ENCODE measurements around the gene IKZF1.
A peak's percentile ranks its signal among the peaks of the same experiment; 100 is the strongest.

Gene IKZF1

DNA sequence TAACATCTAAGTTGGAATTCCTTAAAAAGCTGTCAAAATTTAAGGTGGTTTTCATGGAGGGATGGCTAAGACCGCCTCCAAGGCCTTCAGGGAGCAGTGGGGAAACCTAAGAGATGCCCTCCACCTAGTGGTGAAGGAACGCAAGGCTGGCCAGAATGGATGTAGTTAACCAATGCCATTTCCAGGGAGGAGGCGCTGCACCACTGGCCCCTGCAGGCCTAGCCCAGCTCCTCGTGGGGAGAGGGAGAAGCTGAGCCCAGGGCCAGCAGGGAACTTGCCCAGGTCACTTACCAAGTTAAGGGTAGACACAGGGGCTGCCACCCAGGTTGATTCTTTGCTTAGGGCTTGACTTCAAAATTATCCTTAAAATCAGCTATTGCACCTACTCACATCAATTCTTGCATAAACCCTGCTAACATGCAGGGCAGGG lies 113.6 kb downstream of the IKZF1 start:
- DNase-seq = peak; percentile 60

DNA sequence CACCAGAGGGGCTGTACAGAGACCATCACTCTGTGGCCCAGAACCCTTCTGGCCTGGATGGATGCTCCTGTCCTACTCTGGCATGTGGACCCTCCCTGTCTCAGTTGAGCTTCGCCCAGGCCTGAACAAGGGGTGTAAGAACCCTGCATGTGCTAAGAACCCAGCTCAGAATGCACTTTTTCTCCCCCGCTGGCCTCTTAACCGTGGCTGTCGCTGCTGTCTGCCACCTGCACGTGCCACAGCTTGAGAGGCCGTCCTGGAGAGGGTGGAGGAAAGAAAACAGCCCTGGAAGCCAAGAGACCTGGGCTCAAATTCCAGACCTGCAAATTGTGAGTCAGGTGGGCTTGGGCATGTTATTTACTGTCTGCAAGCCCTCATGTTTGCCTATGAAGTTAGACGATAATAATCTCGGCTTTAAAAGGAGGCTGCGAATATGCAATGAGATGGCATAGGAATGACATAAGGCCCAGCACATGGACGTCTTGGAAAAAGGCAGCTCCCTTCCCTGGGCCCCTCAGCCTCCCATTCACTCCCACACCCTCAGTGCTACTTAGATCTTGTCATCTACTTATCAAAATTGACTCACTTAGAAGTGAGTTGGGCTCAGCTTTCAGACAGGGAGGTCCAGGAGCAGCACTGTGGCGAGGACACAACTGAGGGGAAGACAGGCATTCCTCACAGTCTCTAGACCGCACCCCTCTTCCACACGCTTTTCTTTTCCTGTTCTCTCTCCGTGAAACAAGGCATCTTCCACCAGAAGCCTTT lies 114.2 kb downstream of the IKZF1 start:
- no peak for DNase-seq

DNA sequence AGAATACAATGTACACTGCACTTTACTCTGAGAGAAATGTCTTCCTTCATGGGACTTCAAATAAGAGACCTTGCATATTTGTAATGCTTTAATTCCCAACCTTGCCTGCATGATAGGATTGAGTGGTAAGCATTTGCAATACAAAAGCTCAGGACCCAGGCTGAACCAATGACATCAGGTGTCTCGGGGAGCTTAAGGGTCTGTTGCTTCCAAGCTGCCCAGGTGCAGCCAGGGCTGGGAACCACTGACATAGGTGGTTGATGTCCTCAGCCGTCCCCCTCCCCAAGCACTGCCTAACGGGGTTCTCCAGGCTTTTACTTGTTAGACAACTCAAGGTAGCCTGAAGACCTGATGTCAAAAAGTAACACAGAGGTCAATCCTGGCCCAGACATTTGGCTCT lies 116.5 kb downstream of the IKZF1 start:
- DNase-seq = no peak

DNA sequence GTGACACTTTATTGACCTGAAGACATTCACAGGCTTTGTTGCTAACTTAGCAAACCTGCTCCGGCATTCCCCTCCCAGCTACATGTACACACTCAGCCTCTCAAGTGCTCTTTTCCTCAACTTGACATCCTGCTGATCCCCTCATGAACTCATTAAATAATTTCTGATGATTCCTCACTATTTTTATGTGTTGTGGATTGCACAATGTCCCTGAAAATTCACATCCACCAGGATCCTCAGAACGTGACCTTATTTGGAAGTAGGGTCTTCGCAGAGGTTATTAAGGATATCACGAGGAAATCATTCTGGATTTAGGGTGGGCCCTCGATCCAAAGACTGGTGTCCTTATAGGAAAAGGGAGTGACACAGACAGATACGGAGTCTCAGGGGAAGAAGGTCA lies 118.3 kb downstream of the IKZF1 start:
- no peak for DNase-seq

DNA sequence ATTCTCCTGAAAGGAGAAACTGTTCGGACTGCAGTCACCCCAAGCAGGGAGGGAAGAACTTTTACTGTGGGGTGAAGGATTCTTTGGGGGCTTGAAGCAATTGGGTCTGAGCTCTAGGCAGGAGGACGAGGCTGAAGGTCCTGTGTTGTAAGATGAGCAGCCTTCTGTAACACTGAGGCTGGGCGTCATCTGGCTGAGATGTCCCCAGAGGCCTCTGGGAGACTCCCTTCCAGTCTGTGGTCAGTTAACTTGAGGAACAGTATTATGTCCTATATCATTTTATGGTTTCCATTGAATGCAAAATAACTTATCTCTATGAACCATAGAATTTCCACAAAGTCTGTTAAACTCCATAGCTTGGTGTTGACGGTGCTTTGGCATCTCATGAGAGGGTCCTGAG lies 119.3 kb downstream of the IKZF1 start:
- DNase-seq = no peak

DNA sequence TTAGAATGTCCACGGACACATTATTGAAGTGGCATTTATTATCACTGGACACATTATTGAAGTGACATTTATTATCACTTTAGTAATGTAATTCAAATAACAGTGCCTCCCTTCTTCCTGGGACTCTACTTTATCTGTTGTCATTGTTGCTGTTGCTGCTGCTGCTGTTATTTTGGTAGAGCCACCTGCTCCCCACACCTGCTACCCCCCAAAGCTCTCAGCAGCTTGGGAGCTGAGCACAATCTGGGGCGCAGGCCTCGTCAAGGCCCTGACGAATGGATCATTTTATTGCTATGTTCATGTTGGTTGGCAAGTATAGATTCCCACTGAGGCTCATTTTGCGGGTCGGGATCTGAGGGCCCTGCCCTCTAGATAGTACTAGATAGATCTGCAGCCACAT lies 120.8 kb downstream of the IKZF1 start:
- no peak for DNase-seq

DNA sequence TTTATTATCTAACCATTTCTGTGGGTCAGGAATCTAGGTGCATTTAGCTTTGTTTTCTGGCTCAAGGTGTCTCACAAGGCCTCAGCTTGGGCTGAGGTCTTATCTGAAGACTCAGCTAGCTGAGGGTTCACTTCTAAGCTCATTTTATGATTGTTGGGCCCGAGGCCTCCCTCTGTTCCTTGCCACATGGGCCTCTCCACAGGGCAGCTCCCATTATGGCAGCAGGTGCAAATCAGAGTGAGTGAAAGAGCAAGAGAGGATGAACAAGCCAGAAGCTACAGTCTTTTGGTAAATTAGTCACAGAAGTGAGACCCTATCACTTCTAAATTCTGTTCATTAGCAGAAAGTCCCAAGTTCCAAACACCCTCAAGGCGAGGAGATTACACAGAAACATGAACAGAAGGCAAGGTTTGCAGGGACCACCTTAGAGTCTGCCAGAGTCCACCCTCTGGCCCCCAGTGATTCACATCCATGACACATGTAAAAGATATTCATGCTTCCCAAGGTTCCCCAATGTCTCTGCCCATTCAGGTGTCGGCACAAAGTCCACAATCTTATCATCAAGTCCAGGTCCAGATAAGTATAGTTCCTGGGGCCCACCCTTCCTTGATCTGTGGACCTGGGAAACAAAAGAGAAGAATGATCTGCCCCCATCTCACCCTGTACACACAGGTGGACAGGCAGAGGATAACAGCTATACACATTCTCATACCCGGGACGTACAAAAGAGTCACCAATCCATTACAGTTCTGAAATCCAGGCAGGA lies 121.9 kb downstream of the IKZF1 start:
- DNase-seq = no peak

DNA sequence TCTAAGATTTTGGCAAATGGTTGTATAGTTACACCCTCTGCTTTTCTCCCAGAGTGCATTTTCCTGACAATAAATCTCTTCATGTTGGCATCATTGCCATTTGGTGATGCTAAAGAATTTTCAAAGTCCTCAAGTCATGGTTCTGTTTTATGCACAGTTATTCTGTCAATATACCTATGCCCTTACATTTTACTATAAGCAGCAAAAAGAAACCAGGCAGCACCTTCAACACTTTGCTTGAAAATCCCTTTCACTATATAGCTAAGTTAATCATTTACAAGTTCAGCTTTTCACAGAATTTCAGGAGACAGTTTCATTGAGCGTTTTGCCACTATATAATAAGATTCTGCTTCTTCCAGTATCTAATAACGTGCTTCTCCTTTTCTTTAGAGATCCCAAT lies 123.0 kb downstream of the IKZF1 start:
- DNase-seq = no peak

DNA sequence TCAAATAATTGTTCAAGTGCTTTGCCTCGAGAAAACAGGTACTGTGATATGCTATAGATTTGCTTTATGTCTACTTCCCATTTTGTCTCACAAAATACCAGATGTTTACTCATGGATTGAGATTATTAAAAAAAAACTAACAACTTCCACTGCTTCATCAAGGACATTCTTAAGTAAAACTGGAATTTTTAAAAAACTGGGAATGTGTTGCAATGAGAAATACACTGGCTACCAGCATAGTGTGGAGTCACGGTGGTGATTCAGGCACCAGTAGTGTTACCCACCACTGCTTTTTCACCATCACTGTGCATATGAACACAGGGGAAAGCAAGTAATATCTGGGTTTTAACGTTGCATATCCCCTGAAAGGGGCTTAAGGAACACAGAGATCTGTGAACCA lies 124.4 kb downstream of the IKZF1 start:
- no peak for DNase-seq

DNA sequence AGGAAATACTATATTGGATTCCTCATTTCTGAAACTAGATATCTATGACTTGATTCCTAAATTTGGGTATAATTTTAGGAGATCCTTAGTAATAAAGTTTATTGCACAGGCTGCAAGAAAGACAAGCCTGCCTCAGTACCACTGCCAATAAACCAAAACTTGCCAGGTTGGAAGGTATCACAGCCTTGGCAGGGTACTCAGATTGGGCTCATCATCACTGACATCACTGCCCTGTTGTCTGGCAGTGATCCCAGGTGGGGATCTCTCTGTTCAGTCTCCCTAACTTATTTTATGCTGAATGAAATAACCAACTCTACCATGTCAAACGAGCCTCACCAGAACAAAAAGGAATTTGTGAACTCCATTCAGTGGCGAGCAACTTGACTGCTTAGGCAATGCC lies 126.8 kb downstream of the IKZF1 start:
- DNase-seq = no peak

DNA sequence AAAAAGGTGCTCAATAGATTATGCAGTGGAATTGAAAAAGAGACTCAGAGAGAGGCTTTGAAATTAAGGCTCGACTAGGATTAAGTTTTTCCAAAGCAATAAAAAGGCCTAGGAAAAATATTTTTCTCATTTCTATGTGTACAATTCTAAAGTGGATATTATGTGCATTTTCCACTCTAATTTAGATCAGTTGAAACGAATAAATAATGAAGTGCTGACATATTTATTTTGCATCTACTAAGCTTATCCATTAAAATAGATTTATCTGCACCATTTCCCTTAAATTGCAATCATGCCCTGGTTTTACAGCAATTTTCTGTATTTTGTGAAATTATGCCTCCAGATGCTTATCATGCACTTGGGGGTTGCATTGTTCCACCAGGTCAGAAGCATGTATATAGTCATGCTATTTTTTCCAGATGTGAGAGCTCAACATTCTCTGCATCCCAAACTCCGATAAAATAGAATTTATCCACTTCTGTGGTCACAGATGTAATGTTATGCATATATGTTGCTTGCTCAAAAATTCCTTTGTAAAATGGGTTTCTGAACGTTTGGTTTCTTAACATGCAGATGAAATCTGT lies 127.3 kb downstream of the IKZF1 start:
- DNase-seq = no peak

DNA sequence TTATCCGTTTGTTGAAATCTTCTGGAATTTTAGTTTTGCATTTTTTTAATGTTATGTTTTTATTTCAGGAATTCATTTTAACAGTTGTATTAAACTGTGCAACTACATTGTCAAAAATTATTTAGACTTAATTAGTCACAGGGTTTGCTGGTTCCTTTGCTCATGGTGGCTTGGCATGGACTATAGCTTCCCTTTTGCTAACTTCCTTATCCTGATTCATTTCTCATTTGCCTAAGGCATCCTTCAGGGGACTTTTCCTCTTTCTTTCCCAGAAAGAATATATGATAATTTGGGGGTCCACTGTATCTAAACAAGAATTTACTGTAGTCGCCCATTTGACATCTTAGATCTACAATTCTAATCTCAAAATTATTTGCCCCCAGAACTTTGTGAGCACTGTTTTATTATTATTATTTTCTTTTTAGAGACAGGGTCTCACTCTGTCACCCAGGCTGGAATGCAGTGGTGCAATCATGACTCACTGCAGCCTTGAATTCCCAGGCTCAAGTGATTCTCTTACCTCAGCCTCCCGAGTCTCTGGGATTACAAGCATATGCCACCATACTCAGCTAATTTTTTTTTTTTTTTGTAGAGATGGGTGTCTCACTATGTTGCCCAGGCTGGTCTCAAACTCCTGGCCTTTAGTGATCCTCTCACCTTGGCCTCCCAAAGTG lies 131.8 kb downstream of the IKZF1 start:
- no peak for DNase-seq

DNA sequence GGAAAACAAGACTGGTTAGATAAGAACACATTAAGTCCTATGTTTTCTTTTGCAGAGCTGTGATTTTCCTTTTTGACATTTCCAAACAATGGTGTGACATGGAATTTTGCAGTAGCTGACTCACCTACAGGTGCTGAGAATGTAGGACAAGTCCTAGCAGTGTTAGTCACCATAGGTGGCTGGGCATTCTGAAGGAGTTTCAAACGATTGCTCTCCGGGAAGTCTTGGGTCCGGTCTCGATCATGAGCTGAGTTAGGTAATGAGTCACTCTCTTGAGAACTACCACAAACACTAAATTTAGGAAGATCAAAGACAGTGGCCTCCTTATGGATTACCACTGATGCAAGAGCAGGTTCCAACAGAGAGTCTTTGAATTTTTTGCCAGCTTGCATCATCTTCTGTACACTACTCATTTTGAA lies 142.0 kb downstream of the IKZF1 start:
- DNase-seq = no peak

DNA sequence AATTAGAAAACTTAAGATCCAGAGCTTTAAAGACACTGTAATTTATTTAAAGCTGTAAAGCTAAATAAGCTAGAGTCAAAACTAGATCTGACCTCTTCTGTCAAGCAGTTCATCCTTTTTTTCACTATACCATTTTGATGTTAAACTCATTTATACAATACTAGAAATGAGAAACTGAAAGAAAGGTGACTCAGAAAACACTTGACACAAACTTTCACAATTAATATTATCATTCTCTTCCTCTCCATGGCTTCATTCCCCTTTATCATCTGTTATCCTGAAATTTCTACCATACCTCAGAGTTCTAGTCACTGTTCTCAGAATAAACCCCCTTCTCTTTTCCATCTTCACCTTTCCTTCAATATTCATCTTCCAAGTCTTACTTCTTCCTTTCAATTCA lies 144.3 kb downstream of the IKZF1 start:
- no peak for DNase-seq

DNA sequence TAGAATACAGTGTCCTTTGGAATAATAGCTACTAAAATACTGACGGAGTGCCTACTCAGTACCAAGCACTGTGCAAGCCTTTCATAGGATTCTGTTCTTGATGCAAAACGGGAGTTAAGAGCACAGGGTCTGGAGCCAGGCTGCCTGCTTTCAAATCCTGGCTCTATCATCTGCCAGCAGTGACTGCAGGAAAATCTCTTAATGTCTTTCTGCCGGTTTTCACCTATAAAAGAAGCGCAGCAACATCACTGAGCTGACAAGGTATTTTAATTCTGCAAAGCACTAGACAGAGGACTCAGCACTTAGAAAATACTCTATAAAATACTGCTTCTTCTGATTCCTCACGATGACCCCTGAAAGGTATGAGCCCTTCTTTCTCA lies 145.0 kb downstream of the IKZF1 start:
- DNase-seq = no peak

DNA sequence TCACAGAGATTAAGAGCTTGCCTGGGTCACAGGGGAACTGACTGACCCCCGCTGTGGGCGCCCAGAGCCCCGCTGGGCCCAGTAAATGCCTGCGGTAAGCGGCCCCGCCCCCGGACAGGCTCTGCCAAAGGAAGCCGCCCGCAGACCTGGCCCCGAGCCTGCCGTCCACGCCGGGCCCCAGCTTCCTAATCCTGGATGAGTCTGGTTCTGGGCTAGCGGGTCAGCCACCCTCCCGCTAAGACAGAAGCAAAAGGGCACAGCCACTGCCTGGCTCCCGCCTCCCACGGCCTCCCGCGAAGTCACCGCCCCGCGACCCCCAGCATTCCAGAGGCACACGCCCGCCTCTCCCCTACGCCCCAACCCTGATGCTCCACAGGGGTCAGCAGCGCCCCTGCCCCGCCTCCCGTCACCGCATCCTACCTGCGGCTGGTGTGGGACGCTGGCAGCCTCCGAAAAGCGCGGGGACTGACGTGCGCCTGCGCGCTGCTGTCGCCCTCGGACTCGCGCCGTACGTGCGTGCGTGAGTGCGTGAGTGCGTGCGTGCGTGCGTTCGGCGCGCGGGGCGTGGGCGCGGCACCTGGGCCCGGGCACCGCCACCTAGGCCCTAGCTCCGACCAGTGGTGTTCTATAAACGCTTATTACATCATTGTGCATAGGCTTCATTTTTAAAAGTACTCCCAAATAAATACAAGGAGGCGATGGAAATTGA lies 145.5 kb downstream of the IKZF1 start, which contains the start of gene FIGNL1:
TSS of gene FIGNL1 (minus strand) at position 470 of the 709 bp plus-strand sequence. CDS start 3,063 bp downstream, outside the sequence.
- peak; percentile 76 for DNase-seq

DNA sequence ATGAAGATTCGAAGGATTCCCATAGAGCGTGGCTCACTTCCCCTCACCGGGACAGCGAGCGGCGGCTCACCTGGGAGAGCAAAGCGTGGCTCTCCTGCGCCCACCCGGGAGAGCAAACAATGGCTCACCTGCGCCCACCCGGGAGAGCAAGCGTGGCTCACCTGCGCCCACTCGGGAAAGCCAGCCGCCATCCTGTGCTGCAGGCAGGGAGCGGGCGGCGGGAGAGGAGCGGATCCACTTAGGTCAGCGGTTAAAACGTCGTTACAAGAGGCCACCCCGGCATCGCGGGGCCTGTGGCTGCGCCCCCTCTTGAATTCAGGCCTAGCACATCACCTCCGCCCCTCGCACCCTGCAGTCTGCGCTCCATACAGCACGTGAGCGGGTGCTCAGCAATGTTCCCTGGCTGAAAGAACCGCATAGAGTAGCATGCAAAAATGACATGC lies 146.1 kb downstream of the IKZF1 start:
- DNase-seq = no peak

All from GF-D8 (cell line).